ENCODE data around the gene NDEL1. TPM values are rescaled to one million over a fixed set of nuclear protein-coding genes. Genes with fewer than 3 reads are reported as not detected.

Gene NDEL1
- total and polyA plus RNA-seq, 9 of the 15 experiments (the other 6 are each of a cell fraction or from before 2014, with no cell fraction given) = 0.86 to 30.5 (median 22.7) TPM

- TF ChIP-seq ZNF253 (CRISPR knock-in tag; conservative IDR thresholded peaks at IDR 0.05) (no peak), PHF8 (IDR thresholded peaks at IDR 0.05; ENCODE audit: borderline replicate concordance, low read length) (no peak), SRSF7 (optimal IDR thresholded peaks at IDR 0.05; ENCODE audit: low read depth, low read length) (no peak), SIN3A (IDR thresholded peaks at IDR 0.05; ENCODE audit: borderline replicate concordance in 2 of 2, control insufficient read depth in 1 of 2, low read depth in 2 of 2, low read length in 2 of 2) (no peak), HDAC8 (tag; IDR thresholded peaks at IDR 0.05) (no peak), GTF2F1 (IDR thresholded peaks at IDR 0.05; ENCODE audit: low read depth, low read length) (no peak), RBM22 (IDR thresholded peaks at IDR 0.05; ENCODE audit: low read depth, low read length, poor library complexity, severe bottlenecking) (no peak), KLF13 (tag; IDR thresholded peaks at IDR 0.05; ENCODE audit: borderline replicate concordance, low read depth) (no peak), MAFG (tag; conservative IDR thresholded peaks at IDR 0.05) (no peak), KDM1A (IDR thresholded peaks at IDR 0.05) (no peak), LARP7 (IDR thresholded peaks at IDR 0.05) (no peak), ZNF584 (CRISPR knock-in tag; IDR thresholded peaks at IDR 0.05; ENCODE audit: low read depth) (no peak), CBX3 (IDR thresholded peaks at IDR 0.05; ENCODE audit: borderline replicate concordance in 1 of 2, low read length in 2 of 2) (no peak), LCOR (CRISPR knock-in tag; IDR thresholded peaks at IDR 0.05) (no peak), CREB5 (CRISPR knock-in tag; IDR thresholded peaks at IDR 0.05) (no peak), ZNF445 (CRISPR knock-in tag; IDR thresholded peaks at IDR 0.05; ENCODE audit: low read depth) (no peak), EZH2 (IDR thresholded peaks at IDR 0.05; ENCODE audit: borderline replicate concordance, low read depth, low read length) (no peak)
- Histone ChIP-seq H3K27ac (ENCODE audit: extremely low read depth, low read depth, low read length) (no peak overlapping the region), H3K9me1 (ENCODE audit: control insufficient read depth, insufficient read depth, low read length) (no peaks in the 10 kb centered on the region), H3K9me3 (replicated peaks; ENCODE audit: control insufficient read depth, insufficient read depth, low read depth, low read length) (no peaks in the 10 kb centered on the region), H3K4me1 (replicated peaks in 1 of 2; ENCODE audit: control insufficient read depth in 2 of 2, insufficient read depth in 2 of 2, low read length in 2 of 2) (peaks cover 5 to 10% of the 10 kb centered on the region in 2 experiments; a peak in 4 of 5 replicates), H3K79me2 (ENCODE audit: control insufficient read depth, insufficient read depth, low read length) (no peaks in the 10 kb centered on the region), H3K4me3 (no peak overlapping the region), H4K20me1 (replicated peaks; ENCODE audit: control insufficient read depth, insufficient read depth, low read length) (no peaks in the 10 kb centered on the region), H3K27me3 (ENCODE audit: control insufficient read depth in 2 of 2, insufficient read depth in 2 of 2, low read length in 2 of 2) (no peaks in the 10 kb centered on the region), H3K36me3 (ENCODE audit: control insufficient read depth, insufficient read depth, low read length) (no peaks in the 10 kb centered on the region), H3K4me2 (ENCODE audit: insufficient read depth, low read length) (no peak overlapping the region), H3K9ac (ENCODE audit: insufficient read depth in 1 of 2, low read depth in 2 of 2, low read length in 2 of 2) (no peak overlapping the region), H2AFZ (ENCODE audit: low read depth, low read length) (no peak overlapping the region)
- ChIA-PET CTCF (ENCODE audit: low intra/inter-chr PET ratio) (interaction anchor here (0.7 kb wide), 1 partner anchor 79 kb away, joined by 5 read pairs; no protein-coding TSS in a partner anchor), POLR2A (interaction anchor here (1.1 kb wide), 1 partner anchor 46 kb away, joined by 4 read pairs; no protein-coding TSS in a partner anchor)
- 67% methylated on average over 6 of the region's 11 CpGs for WGBS (ENCODE audit: insufficient coverage, low coverage, missing lambda C conversion rate)
- ATAC-seq = no peak
- no TSS peak for BruUV-seq (replicated peaks)
- intact Hi-C loops (cut with micrococcal nuclease) (no loop called here), in situ Hi-C loops (cut with MboI) (loop anchor here (10.0 kb wide), 1 partner anchor 349 kb away; the partner anchor contains the start of gene SPDYE4)
- DNase-seq (ENCODE audit: extremely low read depth in 1 of 4, low spot score in 3 of 4) = no peak
- no peak for FAIRE-seq
Measured at GRCh38 chr17:8405499-8406016, 30.1 kb upstream of the NDEL1 start.

Data from K562 (cell line).